ENCODE results near the gene TRIM62. TPM values are rescaled to one million over a fixed set of nuclear protein-coding genes. Genes with fewer than 3 reads are reported as not detected.

TRIM62 gene
- total and polyA plus RNA-seq, 2 experiments from 2014 or later, result 2.9 to 18.9 TPM

GRCh38 chr1:33121728-33122127 is 60.1 kb downstream of the TRIM62 start:
- no peak for DNase-seq (ENCODE audit: low spot score)

GRCh38 chr1:33120436-33121231 is 61.2 kb downstream of the TRIM62 start:
- Mint-ChIP-seq H3K36me3 (ENCODE audit: low read depth) (peaks cover 6% of the 10 kb centered on the region), H3K27ac (no peak overlapping the region), H3K9me3 (no peaks in the 10 kb centered on the region; the same call in 2 of the 3 replicates), H3K4me3 (no peak overlapping the region), H3K4me1 (peaks cover 12% of the 10 kb centered on the region; the same call in 2 of the 3 replicates), H3K27me3 (ENCODE audit: insufficient read depth, low read depth, poor library complexity) (peaks cover 21% of the 10 kb centered on the region)
- Histone ChIP-seq H3K4me2 (no peak overlapping the region), H3K36me3 (ENCODE audit: insufficient read depth) (no peaks in the 10 kb centered on the region), H3K27ac (ENCODE audit: low read depth) (no peak overlapping the region), H3K4me1 (ENCODE audit: insufficient read depth) (no peaks in the 10 kb centered on the region), H3F3A (replicated peaks; ENCODE audit: low read depth) (no peaks in the 10 kb centered on the region), H3K4me3 (no peak overlapping the region), H3K79me2 (replicated peaks; ENCODE audit: insufficient read depth) (no peaks in the 10 kb centered on the region), H3K27me3 (ENCODE audit: insufficient read depth) (peaks cover 11% of the 10 kb centered on the region; the same call in 1 of the 2 replicates), H4K20me1 (replicated peaks; ENCODE audit: insufficient read depth) (no peaks in the 10 kb centered on the region), H3K9me2 (ENCODE audit: insufficient read depth) (0 out of 2 replicates have a peak, but pooled peaks cover 3% of the 10 kb centered on the region), H2AFZ (peak overlapping the region; percentile 63; the same call in 1 of the 2 replicates)
- no peak; the same call in 2 of the 3 replicates for ATAC-seq
- no peak for DNase-seq (ENCODE audit: low spot score)
- TF ChIP-seq EZH2phosphoT487 (IDR thresholded peaks at IDR 0.05; ENCODE audit: unreplicated experiment), result no peak
- no peak for TF ChIP-seq REST (IDR thresholded peaks at IDR 0.05; ENCODE audit: unreplicated experiment)
- TF ChIP-seq CREB1 (CRISPR knock-in tag; IDR thresholded peaks at IDR 0.05; ENCODE audit: low read depth), result no peak
- TF ChIP-seq EZH2 (IDR thresholded peaks at IDR 0.05; ENCODE audit: low read depth, unreplicated experiment), result no peak
- no peak for TF ChIP-seq JUNB (IDR thresholded peaks at IDR 0.05; ENCODE audit: unreplicated experiment)
- no peak for TF ChIP-seq ZNF331 (CRISPR knock-in tag; IDR thresholded peaks at IDR 0.05; ENCODE audit: low read depth)
- no peak for TF ChIP-seq NANOG (IDR thresholded peaks at IDR 0.05; ENCODE audit: borderline replicate concordance)
- no peak for TF ChIP-seq ZNF114 (CRISPR knock-in tag; IDR thresholded peaks at IDR 0.05)

More at GRCh38 chr1:33121728-33122127, 60.1 kb downstream of the TRIM62 start:
- no peak for TF ChIP-seq ETS1 (IDR thresholded peaks at IDR 0.05)
- TF ChIP-seq EZH2phosphoT487 (IDR thresholded peaks at IDR 0.05; ENCODE audit: unreplicated experiment), result no peak
- no peak for TF ChIP-seq CTCF (conservative IDR thresholded peaks at IDR 0.05; ENCODE audit: low read depth in 2 of 2)
- no peak for TF ChIP-seq EZH2 (IDR thresholded peaks at IDR 0.05; ENCODE audit: low read depth, unreplicated experiment)
- TF ChIP-seq JUNB (IDR thresholded peaks at IDR 0.05; ENCODE audit: unreplicated experiment), result no peak
- H3K4me3 Mint-ChIP-seq, result no peak overlapping the region
- H3K4me3 ChIP-seq, result no peak overlapping the region
- peaks cover 6% of the 10 kb centered on the region; the same call in 1 of the 2 replicates for H3K9me2 ChIP-seq (ENCODE audit: insufficient read depth)
- peaks cover 14% of the 10 kb centered on the region; the same call in 2 of the 3 replicates for H3K4me1 Mint-ChIP-seq
- no peak overlapping the region for H3K4me2 ChIP-seq
- H3K4me1 ChIP-seq (ENCODE audit: insufficient read depth), result 0 out of 2 replicates have a peak, but pooled peaks cover 3% of the 10 kb centered on the region
- no peak overlapping the region for H3K27ac ChIP-seq (ENCODE audit: low read depth)
- H3K27ac Mint-ChIP-seq, result no peak overlapping the region
- no peaks in the 10 kb centered on the region; the same call in 2 of the 3 replicates for H3K9me3 Mint-ChIP-seq
- H3K36me3 ChIP-seq (ENCODE audit: insufficient read depth), result no peaks in the 10 kb centered on the region
- no peaks in the 10 kb centered on the region for H3K79me2 ChIP-seq (replicated peaks; ENCODE audit: insufficient read depth)
- no peaks in the 10 kb centered on the region for H4K20me1 ChIP-seq (replicated peaks; ENCODE audit: insufficient read depth)
- peaks cover 22% of the 10 kb centered on the region for H3K27me3 Mint-ChIP-seq (ENCODE audit: insufficient read depth, low read depth, poor library complexity)
- no peak overlapping the region for H2AFZ ChIP-seq
- peaks cover 15% of the 10 kb centered on the region; the same call in 1 of the 2 replicates for H3K27me3 ChIP-seq (ENCODE audit: insufficient read depth)
- H3F3A ChIP-seq (replicated peaks; ENCODE audit: low read depth), result no peaks in the 10 kb centered on the region
- no peak for ATAC-seq
- H3K36me3 Mint-ChIP-seq (ENCODE audit: low read depth), result peaks cover 8% of the 10 kb centered on the region

Measured in GM23338 (cell line).